GM19463 (cell line): ENCODE results near the gene MYOM1.
"Not testable (repeated sequence)": the region's sequence is repeated elsewhere in the genome, so short reads cannot be mapped to it uniquely, and the experiment has no call there.

Experiments
- ATAC-seq: cut with Tn5 transposase; IDR thresholded peaks from one replicate; pipeline ENCODE4 v1.9.1; 2021; ENCODE audit warnings: mild to moderate bottlenecking, moderate library complexity; ENCODE audit not compliant: unreplicated experiment

Gene MYOM1

DNA sequence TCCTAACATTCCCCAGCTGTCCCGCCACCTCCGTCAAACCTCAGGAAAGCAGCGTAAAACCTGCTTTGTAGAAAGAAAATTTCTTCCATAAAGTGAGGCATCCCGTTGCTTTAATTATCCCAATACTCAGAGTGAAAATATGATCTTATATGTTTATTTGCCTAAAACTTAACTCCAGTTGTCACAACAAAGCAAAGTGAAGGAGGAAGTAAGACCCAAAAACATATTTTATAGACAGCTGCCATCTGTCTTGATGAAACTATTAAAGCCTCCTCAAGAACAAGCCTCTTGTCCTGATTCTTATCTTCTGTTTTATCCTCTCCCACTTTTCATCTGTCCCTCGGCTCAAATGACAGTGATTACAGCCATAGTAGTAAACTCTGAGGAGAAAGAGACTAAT lies 177.9 kb downstream of the MYOM1 start:
- no peak for ATAC-seq

DNA sequence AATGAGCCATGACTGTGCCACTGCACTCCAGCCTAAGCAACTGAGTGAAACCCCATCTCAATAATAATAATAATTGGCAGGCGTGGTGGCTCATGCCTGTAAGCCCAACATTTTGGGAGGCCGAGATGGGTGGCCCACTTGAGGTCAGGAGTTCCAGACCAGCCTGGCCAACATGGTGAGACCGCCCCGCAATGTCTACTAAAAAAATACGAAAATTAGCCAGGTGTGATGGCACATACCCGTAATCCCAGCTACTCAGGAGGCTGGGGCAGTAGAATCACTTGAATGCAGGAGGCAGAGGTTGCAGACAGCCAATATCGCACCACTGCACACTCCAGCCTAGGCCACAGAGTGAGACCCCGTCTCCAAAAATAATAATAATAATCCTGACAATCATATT lies 178.9 kb downstream of the MYOM1 start:
- ATAC-seq = no peak

DNA sequence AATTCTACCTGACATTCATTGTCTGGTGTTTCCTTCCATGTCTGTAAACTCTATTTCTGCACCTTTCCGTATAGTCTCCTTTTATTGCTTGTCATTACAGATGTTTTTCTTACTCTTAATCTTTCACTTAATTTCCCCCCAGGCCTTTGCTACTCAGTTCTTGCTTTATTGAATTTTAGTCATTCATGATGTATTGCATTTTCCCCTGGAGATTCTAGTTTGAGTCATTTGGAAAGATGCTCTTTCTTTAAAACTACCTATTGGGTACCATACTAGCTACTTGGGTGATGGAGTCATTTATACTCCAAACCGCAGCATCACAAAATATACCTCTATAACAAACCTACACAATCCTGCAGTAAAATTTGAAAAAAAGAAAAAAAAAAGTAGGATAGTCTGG lies 179.6 kb downstream of the MYOM1 start:
- no peak for ATAC-seq

DNA sequence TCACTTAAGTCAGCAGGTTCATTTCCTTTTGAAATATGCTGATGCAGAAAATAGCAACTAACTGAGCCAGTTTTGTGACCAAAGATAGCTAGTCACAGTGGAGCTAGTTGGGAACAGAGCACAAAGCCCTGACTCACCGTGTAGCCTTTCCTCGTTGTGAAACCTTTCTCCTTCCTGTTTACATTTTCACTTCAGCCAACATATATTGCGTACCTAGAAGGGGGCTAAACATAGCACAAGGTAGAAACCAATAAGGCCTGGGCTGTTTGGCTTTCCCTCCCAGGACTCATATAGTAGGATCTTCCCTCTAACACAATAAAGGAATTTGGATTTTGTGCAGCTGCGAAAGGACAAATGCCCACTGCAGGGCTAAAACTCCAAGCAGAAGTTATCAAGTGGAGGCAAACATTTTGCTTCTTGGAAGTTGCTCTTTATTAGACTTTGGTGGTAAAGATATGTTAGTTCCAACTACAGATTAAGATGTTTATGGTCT lies 182.3 kb downstream of the MYOM1 start:
- peak; percentile 95 for ATAC-seq

DNA sequence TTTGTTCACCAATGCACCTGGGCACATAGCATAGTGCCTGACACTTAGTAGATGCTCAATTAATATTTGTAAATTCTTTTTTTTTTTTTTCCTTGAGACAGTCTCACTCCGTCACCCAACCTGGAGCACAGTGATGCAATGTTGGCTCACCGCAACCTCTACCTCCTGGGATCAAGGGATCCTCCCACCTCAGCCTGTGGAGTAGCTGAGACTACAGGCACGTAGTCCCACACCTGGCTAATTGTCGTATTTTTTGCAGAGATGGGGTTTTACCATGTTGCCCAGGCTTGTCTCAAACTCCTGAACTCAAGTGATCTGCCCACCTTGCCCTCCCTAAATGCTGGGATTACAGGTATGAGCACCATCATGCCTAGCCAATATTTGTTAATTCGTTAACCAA lies 183.7 kb downstream of the MYOM1 start:
- ATAC-seq = no peak

DNA sequence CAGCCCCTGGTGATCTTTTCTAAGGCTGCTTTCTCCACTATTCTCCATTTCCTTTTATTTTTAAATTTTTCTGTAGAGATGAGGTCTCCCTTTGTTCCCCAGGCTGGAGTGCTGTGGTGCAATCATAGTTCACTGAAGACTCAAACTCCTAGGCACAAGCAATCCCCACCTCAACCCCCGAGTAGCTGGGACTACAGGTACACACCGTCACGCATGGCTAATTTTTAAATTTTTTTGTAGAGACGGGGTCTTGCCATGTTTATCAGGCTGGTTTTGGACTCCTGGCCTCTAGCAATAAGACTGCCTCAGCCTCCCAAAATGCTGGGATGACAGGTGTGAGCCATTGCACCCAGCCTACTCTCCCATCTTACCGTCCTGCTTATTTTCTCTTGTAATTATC lies 184.1 kb downstream of the MYOM1 start:
- ATAC-seq = no peak

DNA sequence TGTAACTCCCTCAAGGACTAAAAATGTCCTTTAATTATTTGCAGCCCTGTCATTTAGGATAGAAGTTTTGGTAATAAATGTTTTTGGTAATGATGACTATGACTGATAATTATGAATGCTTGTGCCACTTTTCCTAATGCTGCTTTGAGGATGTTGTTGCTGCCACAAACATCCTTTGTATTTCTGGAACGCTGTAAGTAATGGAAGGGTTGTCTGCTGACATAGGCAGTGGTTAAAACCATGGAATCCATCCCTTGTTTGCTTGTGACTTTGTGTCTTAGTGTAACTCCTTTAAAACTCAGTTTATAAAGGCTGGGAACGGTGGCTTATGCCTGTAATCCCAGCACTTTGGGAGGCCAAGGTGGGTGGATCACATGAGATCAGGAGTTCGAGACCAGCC lies 187.0 kb downstream of the MYOM1 start:
- ATAC-seq = no peak

DNA sequence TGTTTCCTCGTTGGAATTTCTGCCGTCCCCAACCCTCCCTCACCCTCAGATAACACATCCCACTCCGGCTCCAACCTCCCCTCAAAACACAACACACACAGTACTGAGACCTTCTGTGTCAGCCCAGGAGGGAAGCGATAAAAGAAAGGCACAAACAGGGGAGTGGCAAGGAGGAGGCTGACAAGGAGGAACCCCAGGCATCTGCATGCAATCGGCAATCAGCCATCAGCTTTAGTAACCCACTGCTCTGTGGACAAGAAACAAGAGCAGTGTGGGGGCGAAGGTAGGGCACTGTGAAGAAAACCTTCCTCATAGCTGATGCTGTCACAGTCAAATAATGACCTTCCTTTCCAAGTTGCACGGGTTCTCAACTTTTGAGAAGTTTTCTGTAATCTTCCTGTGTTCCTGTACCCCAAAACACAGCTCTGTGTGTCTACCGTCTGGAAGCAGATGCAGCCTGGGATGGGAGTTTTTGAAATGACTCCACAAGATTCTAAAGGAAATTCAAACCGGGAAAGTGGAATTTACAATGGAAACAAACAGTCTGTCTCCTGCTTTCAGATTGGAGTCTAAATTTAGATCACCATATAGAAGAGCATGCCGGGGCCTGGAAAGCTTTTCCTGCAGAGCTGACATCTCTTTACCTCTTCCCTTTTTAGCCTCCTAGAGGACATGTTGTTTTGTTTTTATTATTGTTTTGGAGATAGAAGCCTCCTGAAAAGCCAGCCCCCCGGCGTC lies 190.4 kb downstream of the MYOM1 start:
- ATAC-seq = no peak

DNA sequence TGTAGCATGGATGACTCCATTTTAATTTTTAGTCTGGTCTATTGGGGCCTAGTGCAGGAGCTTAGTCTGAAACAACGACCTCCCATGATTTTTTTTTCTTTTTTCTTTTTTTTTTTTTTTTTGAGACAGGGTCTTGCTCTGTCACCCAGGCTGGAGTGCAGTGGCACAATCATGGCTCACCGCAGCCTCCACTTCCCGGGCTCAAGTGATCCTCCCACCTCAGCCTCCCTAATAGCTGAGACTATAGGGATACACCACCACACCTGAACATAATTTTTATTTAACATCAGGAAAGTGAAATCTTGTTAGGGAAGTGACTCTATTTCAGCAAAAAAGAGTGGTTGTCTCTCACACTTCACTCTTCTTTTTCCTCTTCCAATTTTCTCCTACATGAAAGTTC lies 191.7 kb downstream of the MYOM1 start:
- ATAC-seq = not testable (repeated sequence)

DNA sequence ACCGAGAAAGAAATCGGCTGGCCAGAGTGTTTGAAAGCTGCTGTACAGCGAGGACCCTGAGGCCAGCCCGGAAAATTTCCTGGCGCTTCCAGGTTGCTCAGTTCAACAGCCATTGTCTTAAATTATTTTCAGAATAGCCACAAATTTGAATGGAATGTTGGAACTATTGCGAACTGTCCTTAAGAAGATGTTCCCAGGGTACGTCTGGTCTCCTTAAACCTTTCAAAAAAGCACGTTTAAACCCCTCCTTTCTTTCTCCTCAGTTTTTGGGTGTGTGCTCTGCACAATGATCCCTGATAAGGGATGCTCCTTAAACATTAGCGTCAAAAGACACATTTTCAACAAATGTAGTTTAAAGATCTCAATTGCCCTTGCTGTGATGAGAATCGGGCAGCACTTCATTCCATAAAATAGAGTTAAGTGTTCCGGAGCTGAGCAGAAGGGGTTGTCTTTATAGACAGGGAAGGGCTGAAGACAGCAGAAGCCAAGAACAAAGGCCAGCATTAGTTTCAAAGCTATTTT lies 192.3 kb downstream of the MYOM1 start:
- ATAC-seq = no peak

DNA sequence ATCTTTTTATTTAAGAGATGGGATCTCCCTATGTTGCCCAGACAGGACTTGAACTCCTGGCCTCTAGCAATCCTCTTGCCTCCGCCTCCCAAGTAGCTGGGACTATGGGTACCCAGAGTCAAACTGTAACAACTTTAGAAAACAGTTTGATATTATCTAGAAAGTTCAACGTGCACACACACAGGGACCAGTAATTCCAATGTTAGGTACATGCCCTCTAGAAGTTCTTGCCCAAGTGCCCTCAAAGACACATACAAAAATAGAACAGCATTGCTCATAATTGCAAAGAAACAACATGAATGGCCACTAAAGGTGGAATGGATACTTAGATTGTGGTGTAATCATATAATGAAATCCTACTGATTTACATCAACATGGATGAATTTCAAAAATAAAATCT lies 194.2 kb downstream of the MYOM1 start:
- no peak for ATAC-seq

DNA sequence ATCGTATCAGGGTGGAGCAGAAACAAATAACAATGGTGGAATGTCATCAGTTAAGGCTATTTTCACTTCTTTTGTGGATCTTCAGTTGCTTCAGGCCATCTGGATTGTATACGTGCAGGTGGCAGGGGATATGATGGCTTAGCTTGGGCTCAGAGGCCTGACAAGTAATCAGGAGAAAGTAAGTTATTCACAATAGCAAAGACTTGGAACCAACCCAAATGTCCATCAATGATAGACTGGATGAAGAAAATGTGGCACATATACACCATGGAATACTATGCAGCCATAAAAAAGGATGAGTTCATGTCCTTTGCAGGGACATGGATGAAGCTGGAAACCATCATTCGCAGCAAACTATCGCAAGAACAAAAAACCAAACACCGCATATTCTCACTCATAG lies 196.2 kb downstream of the MYOM1 start:
- not testable (repeated sequence) for ATAC-seq
